GM12878 (cell line): Measurements from ENCODE around the gene UNK. TPM values are rescaled to one million over a fixed set of nuclear protein-coding genes. Genes with fewer than 3 reads are reported as not detected.

Source experiments
- CBX3 ChIP-seq: fragments of 200-600 bp; sonication (generic); IDR thresholded peaks from 2 replicates; pipeline ENCODE4 v1.6.1; 2016; ENCODE audit warnings: low read depth, borderline replicate concordance
- ETV6 ChIP-seq, 2 experiments: fragments of 450-650 bp in 1 of 2; IDR thresholded peaks in 1 of 2; conservative IDR thresholded peaks in 1 of 2; 2 replicates each; pipeline ENCODE4 v1.6.1; 2014; ENCODE audit warnings: antibody characterized with exemption in 1 of 2, borderline replicate concordance in 1 of 2, low read depth in 1 of 2, mild to moderate bottlenecking in 1 of 2, moderate library complexity in 1 of 2
- FOXK2 ChIP-seq: fragments of 450-650 bp; IDR thresholded peaks from 2 replicates; pipeline ENCODE4 v1.6.1; 2017; ENCODE audit warnings: mild to moderate bottlenecking, moderate library complexity
- MEF2A ChIP-seq: IDR thresholded peaks from 2 replicates; pipeline ENCODE4 v1.6.1; 2011; ENCODE audit warnings: low read depth, mild to moderate bottlenecking, low read length, moderate library complexity; ENCODE audit not compliant: insufficient read depth
- NRF1 ChIP-seq: conservative IDR thresholded peaks from 2 replicates; pipeline ENCODE4 v1.6.1; 2011; ENCODE audit warnings: mild to moderate bottlenecking, low read depth, low read length, improper control_type of control experiment
- PAX5 ChIP-seq: IDR thresholded peaks from 2 replicates; pipeline ENCODE4 v1.6.1; 2011; ENCODE audit warnings: low read depth, low read length, borderline replicate concordance
- PKNOX1 ChIP-seq: fragments of 450-650 bp; IDR thresholded peaks from 2 replicates; pipeline ENCODE4 v1.6.1; 2016; ENCODE audit warnings: mild to moderate bottlenecking
- RAD21 ChIP-seq: IDR thresholded peaks from 2 replicates; pipeline ENCODE4 v1.6.1; 2011; ENCODE audit warnings: mild to moderate bottlenecking, low read depth, low read length, moderate library complexity; ENCODE audit not compliant: insufficient read depth
- RELA ChIP-seq: fragments of 450-650 bp; IDR thresholded peaks from 2 replicates; pipeline ENCODE4 v1.8.0; 2014; ENCODE audit warnings: borderline replicate concordance; ENCODE audit not compliant: partially characterized antibody
- RUNX3 ChIP-seq: IDR thresholded peaks from 2 replicates; pipeline ENCODE4 v1.6.1; 2012; ENCODE audit warnings: low read length, inconsistent platforms
- SREBF1 ChIP-seq: IDR thresholded peaks from 2 replicates; pipeline ENCODE4 v1.6.1; 2012; ENCODE audit warnings: mild to moderate bottlenecking, low read length
- TBL1XR1 ChIP-seq: IDR thresholded peaks from 2 replicates; pipeline ENCODE4 v1.6.1; 2012; ENCODE audit warnings: low read depth, low read length, improper control_type of control experiment
- ZBTB40 ChIP-seq: fragments of 450-650 bp; IDR thresholded peaks from 2 replicates; pipeline ENCODE4 v1.6.1; 2016; ENCODE audit warnings: mild to moderate bottlenecking, moderate library complexity, borderline replicate concordance
- ZNF207 ChIP-seq: fragments of 450-650 bp; IDR thresholded peaks from 2 replicates; pipeline ENCODE4 v1.6.1; 2014; ENCODE audit warnings: antibody characterized with exemption, mild to moderate bottlenecking, borderline replicate concordance
- ZNF217 ChIP-seq: fragments of 450-650 bp; IDR thresholded peaks from 2 replicates; pipeline ENCODE4 v1.6.1; 2017; ENCODE audit warnings: antibody characterized with exemption, mild to moderate bottlenecking
- polyA plus RNA-seq, 11 experiments: library from polyadenylated mRNA; depleted of rRNA in 4 of 11; unstranded in 6 of 11; stranded (reverse) in 5 of 11; fragments of >200 nt; fragmentation: Nextera tagmentation in 4 of 11; fragmentation: Illumina TruSeq in 1 of 11; extraction: Ambion mirVana in 4 of 11; extraction: Trizol in 1 of 11; gene quantifications; 1 replicate in 1 of 11; 2 replicates in 10 of 11; pipeline versions ENCODE4 v1.2.1 to v1.2.3, GENCODE V29; 2011 to 2016; ENCODE audit warnings: inconsistent platforms in 2 of 11, missing spikeins in 2 of 11, low read depth in 1 of 11
- total RNA-seq, 4 experiments: library from RNA; depleted of rRNA in 3 of 4; stranded (reverse); fragments of >200 nt in 3 of 4; fragmentation: Illumina TruSeq in 1 of 4; extraction: Trizol in 1 of 4; gene quantifications; 2 replicates each; pipeline versions ENCODE4 v1.2.1 to v1.2.3, GENCODE V29; 2013 to 2021
- TF ChIP-seq, protein P1 (sequence below): IDR thresholded peaks from 2 replicates; pipeline ENCODE4 v1.6.1; 2011; ENCODE audit warnings: mild to moderate bottlenecking, low read depth, low read length, moderate library complexity; ENCODE audit not compliant: insufficient replicate concordance
- TF ChIP-seq, protein P2 (sequence below): fragments of 450-650 bp; IDR thresholded peaks from 2 replicates; pipeline ENCODE4 v1.6.1; 2017; ENCODE audit warnings: mild to moderate bottlenecking
- TF ChIP-seq, protein P3 (sequence below): fragments of 450-650 bp; IDR thresholded peaks from 2 replicates; pipeline ENCODE4 v1.6.1; 2017; ENCODE audit warnings: low read depth, mild to moderate bottlenecking, moderate library complexity

UNK gene
- total and polyA plus RNA-seq, 10 of the 15 experiments (the other 5 are each of a cell fraction or from before 2014, with no cell fraction given): 8.9 to 34.5 (median 27.3) TPM

DNA sequence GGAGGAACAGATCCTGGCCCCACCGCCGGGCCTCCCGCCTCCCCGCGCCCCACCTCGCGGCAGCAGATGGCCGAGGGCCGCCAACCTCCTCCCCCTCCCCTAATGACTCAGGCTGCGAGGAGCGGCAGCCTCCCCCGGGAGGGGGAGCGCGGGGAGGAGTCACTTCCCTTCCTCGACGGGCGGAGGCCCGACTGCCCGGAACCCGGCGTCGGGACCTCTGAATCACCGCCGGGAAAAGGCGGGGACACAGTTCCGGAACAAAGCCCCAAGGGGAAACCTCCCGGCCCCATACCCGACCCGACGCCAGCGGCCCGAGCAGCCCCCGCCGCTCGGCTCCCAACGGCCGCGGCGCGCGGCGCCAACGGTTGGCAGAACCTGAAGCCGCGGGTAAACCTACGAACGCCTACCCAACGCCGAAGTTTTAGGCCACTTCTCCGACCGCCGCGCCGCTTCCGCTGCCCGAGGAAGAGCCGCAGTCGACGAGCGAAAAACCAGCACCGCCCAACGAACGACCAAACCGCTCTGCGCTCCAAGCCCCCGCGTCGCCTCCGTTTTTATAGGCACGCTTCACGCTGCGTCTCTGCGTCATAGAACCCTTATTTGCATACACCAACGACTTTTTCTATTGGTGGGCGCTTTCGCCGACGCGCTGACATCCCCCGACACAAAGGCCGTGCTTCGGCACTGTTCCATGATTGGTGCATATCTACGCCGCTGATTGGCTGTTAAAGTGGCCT is 5.2 kb upstream of the UNK start (continued):
- TF ChIP-seq ETV6 (conservative IDR thresholded peaks at IDR 0.05 in 1 of 2, IDR thresholded peaks at IDR 0.05 in 1 of 2; ENCODE audit: borderline replicate concordance in 1 of 2, low read depth in 1 of 2) (peak in 1 of 2 experiments; percentile 29; a peak in 1 of 4 replicates), SREBF1 (no peak), RAD21 (no peak), CBX3 (no peak), RELA (peak; percentile 93), MEF2A (no peak), ZNF207 (peak; percentile 100), PAX5 (peak; percentile 84), FOXK2 (0 out of 2 replicates have a peak, but pooled peaks have one; percentile 21), ZBTB40 (no peak; the same call in 1 of the 2 replicates), NRF1 (no peak; the same call in 1 of the 2 replicates), TBL1XR1 (peak; percentile 78), ZNF217 (0 out of 2 replicates have a peak, but pooled peaks have one; percentile 19), PKNOX1 (peak; percentile 86), RUNX3 (peak; percentile 90)
- TF ChIP-seq, protein P1, sequence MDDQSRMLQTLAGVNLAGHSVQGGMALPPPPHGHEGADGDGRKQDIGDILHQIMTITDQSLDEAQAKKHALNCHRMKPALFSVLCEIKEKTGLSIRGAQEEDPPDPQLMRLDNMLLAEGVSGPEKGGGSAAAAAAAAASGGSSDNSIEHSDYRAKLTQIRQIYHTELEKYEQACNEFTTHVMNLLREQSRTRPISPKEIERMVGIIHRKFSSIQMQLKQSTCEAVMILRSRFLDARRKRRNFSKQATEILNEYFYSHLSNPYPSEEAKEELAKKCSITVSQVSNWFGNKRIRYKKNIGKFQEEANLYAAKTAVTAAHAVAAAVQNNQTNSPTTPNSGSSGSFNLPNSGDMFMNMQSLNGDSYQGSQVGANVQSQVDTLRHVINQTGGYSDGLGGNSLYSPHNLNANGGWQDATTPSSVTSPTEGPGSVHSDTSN: peak; percentile 69
- TF ChIP-seq, protein P2, sequence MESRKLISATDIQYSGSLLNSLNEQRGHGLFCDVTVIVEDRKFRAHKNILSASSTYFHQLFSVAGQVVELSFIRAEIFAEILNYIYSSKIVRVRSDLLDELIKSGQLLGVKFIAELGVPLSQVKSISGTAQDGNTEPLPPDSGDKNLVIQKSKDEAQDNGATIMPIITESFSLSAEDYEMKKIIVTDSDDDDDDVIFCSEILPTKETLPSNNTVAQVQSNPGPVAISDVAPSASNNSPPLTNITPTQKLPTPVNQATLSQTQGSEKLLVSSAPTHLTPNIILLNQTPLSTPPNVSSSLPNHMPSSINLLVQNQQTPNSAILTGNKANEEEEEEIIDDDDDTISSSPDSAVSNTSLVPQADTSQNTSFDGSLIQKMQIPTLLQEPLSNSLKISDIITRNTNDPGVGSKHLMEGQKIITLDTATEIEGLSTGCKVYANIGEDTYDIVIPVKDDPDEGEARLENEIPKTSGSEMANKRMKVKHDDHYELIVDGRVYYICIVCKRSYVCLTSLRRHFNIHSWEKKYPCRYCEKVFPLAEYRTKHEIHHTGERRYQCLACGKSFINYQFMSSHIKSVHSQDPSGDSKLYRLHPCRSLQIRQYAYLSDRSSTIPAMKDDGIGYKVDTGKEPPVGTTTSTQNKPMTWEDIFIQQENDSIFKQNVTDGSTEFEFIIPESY: peak; percentile 62; the same call in 1 of the 2 replicates
- TF ChIP-seq, protein P3, sequence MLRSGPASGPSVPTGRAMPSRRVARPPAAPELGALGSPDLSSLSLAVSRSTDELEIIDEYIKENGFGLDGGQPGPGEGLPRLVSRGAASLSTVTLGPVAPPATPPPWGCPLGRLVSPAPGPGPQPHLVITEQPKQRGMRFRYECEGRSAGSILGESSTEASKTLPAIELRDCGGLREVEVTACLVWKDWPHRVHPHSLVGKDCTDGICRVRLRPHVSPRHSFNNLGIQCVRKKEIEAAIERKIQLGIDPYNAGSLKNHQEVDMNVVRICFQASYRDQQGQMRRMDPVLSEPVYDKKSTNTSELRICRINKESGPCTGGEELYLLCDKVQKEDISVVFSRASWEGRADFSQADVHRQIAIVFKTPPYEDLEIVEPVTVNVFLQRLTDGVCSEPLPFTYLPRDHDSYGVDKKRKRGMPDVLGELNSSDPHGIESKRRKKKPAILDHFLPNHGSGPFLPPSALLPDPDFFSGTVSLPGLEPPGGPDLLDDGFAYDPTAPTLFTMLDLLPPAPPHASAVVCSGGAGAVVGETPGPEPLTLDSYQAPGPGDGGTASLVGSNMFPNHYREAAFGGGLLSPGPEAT: no peak; the same call in 1 of the 2 replicates
